AG04449 (cell line): ENCODE results near the gene MCTP1.

Experiments used
- CTCF ChIA-PET: fragments of 350-600 bp; formaldehyde crosslinking; extraction: SDS; loops from one replicate; lab custom pipeline; 2021; ENCODE audit warnings: antibody characterized with exemption; lab: Yijun Ruan, JAX
- POLR2A ChIA-PET: fragments of 400-600, 350-600 bp; formaldehyde crosslinking; extraction: SDS; loops from one replicate; lab custom pipeline; 2020; ENCODE audit warnings: antibody characterized with exemption, inconsistent platforms; lab: Yijun Ruan, JAX
- DNase-seq: peaks from one replicate; pipeline ENCODE4 v3.0.0-alpha.2; 2010; ENCODE audit warnings: low read depth, low spot score
- H3K4me3 ChIP-seq: 2 replicates; pipeline ENCODE4 v1.5.1; 2011; ENCODE audit warnings: low read depth, mild to moderate bottlenecking, control low read depth, low read length
- CTCF ChIP-seq: IDR thresholded peaks from one replicate; pipeline ENCODE4 v1.5.1; 2011; ENCODE audit warnings: mild to moderate bottlenecking, moderate library complexity, low read length, control low read depth, inconsistent platforms; ENCODE audit not compliant: insufficient read depth; ENCODE audit errors: missing control alignments

Gene MCTP1

GRCh38 chr5:94802450-94802849, 482.4 kb downstream of the MCTP1 start:
- DNase-seq, result no peak
- CTCF ChIA-PET, result no interaction called here
- no peak for TF ChIP-seq CTCF
- POLR2A ChIA-PET, result no interaction called here
- no peak overlapping the region for H3K4me3 ChIP-seq

GRCh38 chr5:94796586-94796985, 488.3 kb downstream of the MCTP1 start:
- POLR2A ChIA-PET, result no interaction called here
- CTCF ChIA-PET, result no interaction called here
- DNase-seq, result no peak
- TF ChIP-seq CTCF, result no peak
- no peak overlapping the region for H3K4me3 ChIP-seq

GRCh38 chr5:94793816-94794198, 491.1 kb downstream of the MCTP1 start:
- no peak overlapping the region for H3K4me3 ChIP-seq
- TF ChIP-seq CTCF, result no peak
- POLR2A ChIA-PET, result no interaction called here
- CTCF ChIA-PET, result no interaction called here
- DNase-seq, result no peak

- no peak overlapping the region for H3K4me3 ChIP-seq
- peak; percentile 76 for DNase-seq
- CTCF ChIA-PET, result no interaction called here
These were observed 491.6 kb downstream of the MCTP1 start for GRCh38 chr5:94793113-94793815.

GRCh38 chr5:94791829-94792228, 493.1 kb downstream of the MCTP1 start:
- no peak overlapping the region for H3K4me3 ChIP-seq
- CTCF ChIA-PET, result no interaction called here
- no peak for TF ChIP-seq CTCF
- POLR2A ChIA-PET, result no interaction called here
- no peak for DNase-seq

More at GRCh38 chr5:94793113-94793815, 491.6 kb downstream of the MCTP1 start:
- POLR2A ChIA-PET, result no interaction called here
- no peak for TF ChIP-seq CTCF

GRCh38 chr5:94788527-94788926, 496.4 kb downstream of the MCTP1 start:
- ChIA-PET POLR2A (no interaction called here), CTCF (no interaction called here)
- no peak for TF ChIP-seq CTCF
- DNase-seq, result no peak
- no peak overlapping the region for H3K4me3 ChIP-seq
